ENCODE results near the gene DIP2B.
"Not testable (repeated sequence)": the region's sequence is repeated elsewhere in the genome, so short reads cannot be mapped to it uniquely, and the experiment has no call there.

Gene DIP2B

GRCh38 chr12:50550530-50551223, 45.9 kb downstream of the DIP2B start:
- DNase-seq (ENCODE audit: low read depth), result no peak

GRCh38 chr12:50551866-50552265, 47.1 kb downstream of the DIP2B start:
- no peak for DNase-seq (ENCODE audit: low read depth)

GRCh38 chr12:50554651-50555050, 49.9 kb downstream of the DIP2B start:
- DNase-seq (ENCODE audit: low read depth), result no peak

GRCh38 chr12:50555471-50555885, 50.7 kb downstream of the DIP2B start:
- no peak for DNase-seq (ENCODE audit: low read depth)

GRCh38 chr12:50556273-50556672, 51.5 kb downstream of the DIP2B start:
- no peak for DNase-seq (ENCODE audit: low read depth)

- DNase-seq (ENCODE audit: low read depth), result not testable (repeated sequence)
Measured at GRCh38 chr12:50556796-50557195, 52.0 kb downstream of the DIP2B start.

GRCh38 chr12:50557421-50557820, 52.6 kb downstream of the DIP2B start:
- no peak for DNase-seq (ENCODE audit: low read depth)

GRCh38 chr12:50558970-50559369, 54.2 kb downstream of the DIP2B start:
- DNase-seq (ENCODE audit: low read depth), result no peak

- DNase-seq (ENCODE audit: low read depth), result no peak
Measured at GRCh38 chr12:50562520-50563433, 58.0 kb downstream of the DIP2B start.

- no peak for DNase-seq (ENCODE audit: low read depth)
Measured at GRCh38 chr12:50563434-50563787, 58.6 kb downstream of the DIP2B start.

- DNase-seq (ENCODE audit: low read depth), result no peak
Measured at GRCh38 chr12:50564237-50564947, 59.6 kb downstream of the DIP2B start.

- DNase-seq (ENCODE audit: low read depth), result no peak
Measured at GRCh38 chr12:50564948-50565297, 60.1 kb downstream of the DIP2B start.

- no peak for DNase-seq (ENCODE audit: low read depth)
Measured at GRCh38 chr12:50566066-50566465, 61.3 kb downstream of the DIP2B start.

- no peak for DNase-seq (ENCODE audit: low read depth)
Measured at GRCh38 chr12:50567926-50568325, 63.1 kb downstream of the DIP2B start.

GRCh38 chr12:50568338-50569091, 63.7 kb downstream of the DIP2B start:
- no peak for DNase-seq (ENCODE audit: low read depth)

GRCh38 chr12:50569321-50569720, 64.5 kb downstream of the DIP2B start:
- DNase-seq (ENCODE audit: low read depth), result no peak

- no peak for DNase-seq (ENCODE audit: low read depth)
Measured at GRCh38 chr12:50569876-50570275, 65.1 kb downstream of the DIP2B start.

GRCh38 chr12:50571786-50572185, 67.0 kb downstream of the DIP2B start:
- DNase-seq (ENCODE audit: low read depth), result no peak

- no peak for DNase-seq (ENCODE audit: low read depth)
Measured at GRCh38 chr12:50572287-50572686, 67.5 kb downstream of the DIP2B start.

- DNase-seq (ENCODE audit: low read depth), result no peak
Measured at GRCh38 chr12:50572760-50573159, 68.0 kb downstream of the DIP2B start.

GRCh38 chr12:50573271-50573670, 68.5 kb downstream of the DIP2B start:
- no peak for DNase-seq (ENCODE audit: low read depth)
